Liver (tissue), 9 donors: ENCODE results near the gene ACACA. TPM values are rescaled to one million over a fixed set of nuclear protein-coding genes. Genes with fewer than 3 reads are reported as not detected.

Experiments used
- DNase-seq: peaks from one replicate; pipeline ENCODE4 v3.0.0-alpha.2; 2017; ENCODE audit warnings: low spot score
- H3K27ac ChIP-seq, 2 donors: one replicate each; pipeline ENCODE4 v1.7.0; 2013; ENCODE audit warnings: inconsistent platforms in 2 of 2, low read length in 2 of 2, control low read depth in 1 of 2, low read depth in 1 of 2, mild to moderate bottlenecking in 1 of 2
- H3K27me3 ChIP-seq, 4 donors: one replicate each; pipeline versions ENCODE4 v1.6.1 to v1.7.0; 2013; ENCODE audit warnings: low read length in 3 of 4, inconsistent platforms in 1 of 4, mild to moderate bottlenecking in 1 of 4, moderate library complexity in 1 of 4; ENCODE audit not compliant: control insufficient read depth in 4 of 4, insufficient read depth in 4 of 4
- H3K36me3 ChIP-seq, 4 donors: one replicate each; pipeline versions ENCODE4 v1.6.1 to v1.7.0; 2013; ENCODE audit warnings: low read length in 3 of 4, mild to moderate bottlenecking in 3 of 4, low read depth in 1 of 4, moderate library complexity in 1 of 4; ENCODE audit not compliant: control insufficient read depth in 4 of 4, insufficient read depth in 3 of 4
- H3K4me1 ChIP-seq, 4 donors: one replicate each; pipeline versions ENCODE4 v1.6.1 to v1.7.0; 2013; ENCODE audit warnings: low read length in 3 of 4, mild to moderate bottlenecking in 3 of 4, moderate library complexity in 1 of 4; ENCODE audit not compliant: control insufficient read depth in 4 of 4, insufficient read depth in 4 of 4
- H3K4me3 ChIP-seq, 3 donors: one replicate each; pipeline versions ENCODE4 v1.6.1 to v1.7.0; 2013; ENCODE audit warnings: low read length in 3 of 3, control low read depth in 1 of 3, low read depth in 1 of 3, mild to moderate bottlenecking in 1 of 3
- H3K9ac ChIP-seq, 2 donors: one replicate each; pipeline ENCODE4 v1.7.0; 2013; ENCODE audit warnings: low read length in 2 of 2, mild to moderate bottlenecking in 2 of 2, moderate library complexity in 2 of 2, control low read depth in 1 of 2, low read depth in 1 of 2
- H3K9me3 ChIP-seq, 4 donors: one replicate each; pipeline versions ENCODE4 v1.6.1 to v1.7.0; 2013; ENCODE audit warnings: low read length in 3 of 4; ENCODE audit not compliant: control insufficient read depth in 4 of 4
- ATF3 ChIP-seq: IDR thresholded peaks from 2 replicates; pipeline ENCODE4 v1.6.1; 2016; ENCODE audit warnings: antibody characterized with exemption
- EGR1 ChIP-seq, 2 donors: IDR thresholded peaks; 2 replicates each; pipeline ENCODE4 v1.6.1; 2016 to 2018; ENCODE audit warnings: antibody characterized with exemption in 2 of 2, low read depth in 2 of 2
- FOXA1 ChIP-seq: IDR thresholded peaks from 2 replicates; pipeline ENCODE4 v1.6.1; 2016; ENCODE audit warnings: antibody characterized with exemption
- FOXA2 ChIP-seq: IDR thresholded peaks from 2 replicates; pipeline ENCODE4 v1.6.1; 2016; ENCODE audit warnings: antibody characterized with exemption
- GABPA ChIP-seq, 2 donors: IDR thresholded peaks in 1 of 2; conservative IDR thresholded peaks in 1 of 2; 2 replicates each; pipeline ENCODE4 v1.6.1; 2016; ENCODE audit warnings: antibody characterized with exemption in 2 of 2, mild to moderate bottlenecking in 1 of 2, moderate library complexity in 1 of 2
- HNF4A ChIP-seq, 2 donors: conservative IDR thresholded peaks; 2 replicates each; pipeline ENCODE4 v1.6.1; 2016; ENCODE audit warnings: antibody characterized with exemption in 2 of 2, mild to moderate bottlenecking in 2 of 2
- HNF4G ChIP-seq: IDR thresholded peaks from 2 replicates; pipeline ENCODE4 v1.6.1; 2016; ENCODE audit warnings: antibody characterized with exemption
- JUND ChIP-seq, 2 donors: IDR thresholded peaks; 2 replicates each; pipeline ENCODE4 v1.6.1; 2016; ENCODE audit warnings: antibody characterized with exemption in 2 of 2
- MAX ChIP-seq: IDR thresholded peaks from 2 replicates; pipeline ENCODE4 v1.6.1; 2016; ENCODE audit warnings: antibody characterized with exemption
- NR2F2 ChIP-seq: IDR thresholded peaks from 2 replicates; pipeline ENCODE4 v1.6.1; 2016; ENCODE audit warnings: antibody characterized with exemption
- RAD21 ChIP-seq, 2 donors: IDR thresholded peaks; 2 replicates each; pipeline ENCODE4 v1.6.1; 2016; ENCODE audit warnings: antibody characterized with exemption in 2 of 2, mild to moderate bottlenecking in 2 of 2
- REST ChIP-seq: IDR thresholded peaks from 2 replicates; pipeline ENCODE4 v1.6.1; 2016; ENCODE audit warnings: antibody characterized with exemption, mild to moderate bottlenecking
- SP1 ChIP-seq: IDR thresholded peaks from 2 replicates; pipeline ENCODE4 v1.6.1; 2018; ENCODE audit warnings: antibody characterized with exemption, mild to moderate bottlenecking
- TAF1 ChIP-seq: conservative IDR thresholded peaks from 2 replicates; pipeline ENCODE4 v1.6.1; 2016; ENCODE audit warnings: antibody characterized with exemption, mild to moderate bottlenecking
- ZBTB33 ChIP-seq: IDR thresholded peaks from 2 replicates; pipeline ENCODE4 v1.6.1; 2016; ENCODE audit warnings: antibody characterized with exemption
- WGBS: extraction: QIAGEN DNeasy Blood & Tissue Kit; methylation state at CpG from one replicate; pipeline ENCODE4 v1.1.7; 2013; 5-methylcytosine and 5-hydroxymethylcytosine counted together
- polyA plus RNA-seq, 2 donors: library from polyadenylated mRNA; stranded (reverse) in 1 of 2; unstranded in 1 of 2; fragments of 200-250 nt in 1 of 2; fragments of >200 nt in 1 of 2; fragmentation: Nextera tagmentation in 1 of 2; extraction: Ambion mirVana in 1 of 2; gene quantifications; one replicate each; pipeline versions ENCODE4 v1.2.1 to v1.2.3, GENCODE V29; 2013 to 2015
- total RNA-seq, 2 donors: library from RNA; depleted of rRNA; stranded (reverse); fragments of >200 nt; gene quantifications; one replicate each; pipeline ENCODE4 v1.2.3, GENCODE V29; 2014
- donor health status: healthy.
- donor health status: healthy.
- donor health status: healthy.
- donor health status: healthy.
- donor health status: healthy.

The ACACA gene
- total and polyA plus RNA-seq, 4 donors: 14.8 to 49.5 (median 31.2) TPM

- H3K4me3 ChIP-seq: no peak overlapping the region
- H3K27ac ChIP-seq: no peak overlapping the region
- TF ChIP-seq ATF3: no peak
- no peak for TF ChIP-seq NR2F2
- no peak for TF ChIP-seq RAD21 (IDR thresholded peaks at IDR 0.05)
- no peak for TF ChIP-seq EGR1 (IDR thresholded peaks at IDR 0.05; ENCODE audit: low read depth in 2 of 2)
- no peak for TF ChIP-seq HNF4A (conservative IDR thresholded peaks at IDR 0.05)
- TF ChIP-seq TAF1: no peak
- no peak for TF ChIP-seq JUND (IDR thresholded peaks at IDR 0.05)
- no peak for TF ChIP-seq GABPA (IDR thresholded peaks at IDR 0.05 in 1 of 2, conservative IDR thresholded peaks at IDR 0.05 in 1 of 2)
- no peak for TF ChIP-seq MAX
- TF ChIP-seq FOXA1: no peak
- TF ChIP-seq HNF4G: no peak
- no peak for TF ChIP-seq FOXA2
- no peak for TF ChIP-seq ZBTB33
- TF ChIP-seq REST: no peak
- H3K9me3 ChIP-seq: no peaks in the 10 kb centered on the region
- 88% methylated on average over 4 of the region's 4 CpGs for WGBS
- H3K4me1 ChIP-seq: no peaks in the 10 kb centered on the region
- H3K27me3 ChIP-seq: no peaks in the 10 kb centered on the region
- H3K9ac ChIP-seq: no peak overlapping the region
- H3K36me3 ChIP-seq: no peaks in the 10 kb centered on the region
- no peak for DNase-seq
Observed at GRCh38 chr17:37389160-37389559, 17.5 kb downstream of the ACACA start.

- TF ChIP-seq EGR1 (IDR thresholded peaks at IDR 0.05; ENCODE audit: low read depth in 2 of 2): no peak
- TF ChIP-seq SP1: no peak
- Histone ChIP-seq H3K36me3 (no peaks in the 10 kb centered on the region), H3K4me1 (no peaks in the 10 kb centered on the region), H3K9me3 (no peaks in the 10 kb centered on the region), H3K27ac (no peak overlapping the region), H3K9ac (no peak overlapping the region), H3K27me3 (no peaks in the 10 kb centered on the region), H3K4me3 (no peak overlapping the region)
- DNase-seq: no peak
- WGBS: 94% methylated on average over 3 of the region's 3 CpGs
Observed at GRCh38 chr17:37388266-37388665, 18.4 kb downstream of the ACACA start.
